Measurements from ENCODE around the gene SORCS2.

DNA sequence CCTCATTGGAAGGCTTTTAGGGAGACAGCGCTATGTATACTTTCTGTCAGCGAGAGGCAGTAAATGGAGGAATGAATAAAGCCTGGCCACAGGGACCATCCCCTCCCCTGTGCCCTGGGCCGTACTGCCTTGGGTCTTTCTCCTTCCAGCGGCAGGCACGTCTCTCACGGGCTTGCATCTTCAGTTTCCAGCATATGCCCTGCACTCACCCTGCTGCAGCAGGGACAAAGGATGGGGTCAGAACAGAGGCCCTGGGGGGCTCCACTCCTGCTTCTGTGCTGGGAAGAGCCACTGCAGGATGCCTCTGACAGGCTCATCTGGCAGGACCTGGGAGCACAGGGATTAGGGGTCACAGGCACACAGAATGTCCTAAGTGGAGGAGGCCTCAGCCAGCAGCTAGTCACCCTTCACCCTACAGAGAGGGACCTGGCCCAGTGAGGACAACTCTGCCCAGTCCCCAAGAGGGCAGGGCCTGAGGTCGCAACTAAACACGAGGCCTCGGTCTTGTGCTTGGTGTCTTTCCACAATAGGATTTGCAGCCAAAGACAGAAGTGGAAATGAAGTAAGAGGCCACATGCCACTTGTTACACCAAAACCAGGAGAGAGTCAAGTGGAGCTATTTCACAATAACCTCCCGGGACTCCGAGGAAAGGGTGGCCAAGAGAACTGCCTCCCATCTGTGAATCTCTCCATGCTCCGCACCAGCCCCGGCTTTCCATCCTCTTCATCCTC lies 596.5 kb downstream of the SORCS2 start:
- TF ChIP-seq, protein P1, sequence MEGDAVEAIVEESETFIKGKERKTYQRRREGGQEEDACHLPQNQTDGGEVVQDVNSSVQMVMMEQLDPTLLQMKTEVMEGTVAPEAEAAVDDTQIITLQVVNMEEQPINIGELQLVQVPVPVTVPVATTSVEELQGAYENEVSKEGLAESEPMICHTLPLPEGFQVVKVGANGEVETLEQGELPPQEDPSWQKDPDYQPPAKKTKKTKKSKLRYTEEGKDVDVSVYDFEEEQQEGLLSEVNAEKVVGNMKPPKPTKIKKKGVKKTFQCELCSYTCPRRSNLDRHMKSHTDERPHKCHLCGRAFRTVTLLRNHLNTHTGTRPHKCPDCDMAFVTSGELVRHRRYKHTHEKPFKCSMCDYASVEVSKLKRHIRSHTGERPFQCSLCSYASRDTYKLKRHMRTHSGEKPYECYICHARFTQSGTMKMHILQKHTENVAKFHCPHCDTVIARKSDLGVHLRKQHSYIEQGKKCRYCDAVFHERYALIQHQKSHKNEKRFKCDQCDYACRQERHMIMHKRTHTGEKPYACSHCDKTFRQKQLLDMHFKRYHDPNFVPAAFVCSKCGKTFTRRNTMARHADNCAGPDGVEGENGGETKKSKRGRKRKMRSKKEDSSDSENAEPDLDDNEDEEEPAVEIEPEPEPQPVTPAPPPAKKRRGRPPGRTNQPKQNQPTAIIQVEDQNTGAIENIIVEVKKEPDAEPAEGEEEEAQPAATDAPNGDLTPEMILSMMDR (IDR thresholded peaks at IDR 0.05): no peak
- TF ChIP-seq POLR2A (IDR thresholded peaks at IDR 0.05) (peak in 1 of 4 donors; percentile 28), POLR2AphosphoS5 (IDR thresholded peaks at IDR 0.05) (peak in 1 of 2 donors; percentile 44)
